Stimulated activated CD4-positive, alpha-beta T cell treated with anti-CD3 and anti-CD28 coated beads, Interleukin-1b, Interleukin-23, amount 100 ng/mL, for 4 hours (primary cell): ENCODE measurements around the gene SYNJ2.
"Not testable (repeated sequence)": the region's sequence is repeated elsewhere in the genome, so short reads cannot be mapped to it uniquely, and the experiment has no call there.

Source experiments
- DNase-seq, 2 donors: peaks; one replicate each; pipeline ENCODE4 v3.0.0-alpha.2; 2020; ENCODE audit warnings: low read depth in 2 of 2

Gene SYNJ2

GRCh38 chr6:157981395-157982101, at the start of gene SYNJ2:
Gene SYNJ2, plus strand, starts transcription at chr6:157981863. Its CDS starts 99 bp downstream, at chr6:157981962.
- peak; percentile 75 to 81 for DNase-seq

- no peak for DNase-seq
These were observed 45.9 kb upstream of the SYNJ2 start for GRCh38 chr6:157935786-157936185.

- no peak for DNase-seq
These were observed 44.3 kb upstream of the SYNJ2 start for GRCh38 chr6:157937318-157937717.

- DNase-seq: no peak
These were observed 43.7 kb upstream of the SYNJ2 start for GRCh38 chr6:157937916-157938315.

- peak; percentile 42 to 44 for DNase-seq
These were observed 41.2 kb upstream of the SYNJ2 start for GRCh38 chr6:157940375-157941036.

GRCh38 chr6:157941101-157941863, 40.4 kb upstream of the SYNJ2 start:
- DNase-seq: no peak

- no peak for DNase-seq
These were observed 39.3 kb upstream of the SYNJ2 start for GRCh38 chr6:157942351-157942750.

GRCh38 chr6:157943249-157943963, 38.3 kb upstream of the SYNJ2 start:
- DNase-seq: no peak

- no peak for DNase-seq
These were observed 37.7 kb upstream of the SYNJ2 start for GRCh38 chr6:157943964-157944283.

GRCh38 chr6:157944983-157945931, 36.4 kb upstream of the SYNJ2 start:
- peak; percentile 19 to 30 for DNase-seq

- DNase-seq: no peak
These were observed 35.5 kb upstream of the SYNJ2 start for GRCh38 chr6:157946053-157946617.

GRCh38 chr6:157946865-157947532, 34.7 kb upstream of the SYNJ2 start:
- DNase-seq: no peak

- not testable (repeated sequence) for DNase-seq
These were observed 30.8 kb upstream of the SYNJ2 start for GRCh38 chr6:157950899-157951298.

- DNase-seq: no peak
These were observed 29.8 kb upstream of the SYNJ2 start for GRCh38 chr6:157951828-157952227.

GRCh38 chr6:157952861-157953351, 28.8 kb upstream of the SYNJ2 start:
- no peak for DNase-seq

GRCh38 chr6:157953580-157954091, 28.0 kb upstream of the SYNJ2 start:
- DNase-seq: no peak

- DNase-seq: no peak
These were observed 27.2 kb upstream of the SYNJ2 start for GRCh38 chr6:157954150-157955117.

GRCh38 chr6:157955675-157956074, 26.0 kb upstream of the SYNJ2 start:
- DNase-seq: no peak
